Bronchial epithelial cell (primary cell): ENCODE results near the gene CCDC188. TPM values are rescaled to one million over a fixed set of nuclear protein-coding genes. Genes with fewer than 3 reads are reported as not detected.

Source experiments
- DNase-seq: peaks from one replicate; pipeline ENCODE4 v3.0.0-alpha.2; 2010; ENCODE audit warnings: low read depth
- FAIRE-seq: peaks from 2 replicates; lab custom pipeline; 2011; peaks lifted over from hg19 to GRCh38; lab: Jason Lieb, UNC
- H3K27me3 ChIP-seq: 2 replicates; pipeline ENCODE4 v1.5.1; 2011; ENCODE audit warnings: low read length; ENCODE audit not compliant: control insufficient read depth, insufficient read depth
- H3K36me3 ChIP-seq: 2 replicates; pipeline ENCODE4 v1.5.1; 2011; ENCODE audit warnings: low read length; ENCODE audit not compliant: control insufficient read depth, insufficient read depth
- H3K4me3 ChIP-seq: 2 replicates; pipeline ENCODE4 v1.5.1; 2011; ENCODE audit warnings: mild to moderate bottlenecking, low read depth, low read length, control low read depth
- CTCF ChIP-seq: IDR thresholded peaks from 2 replicates; pipeline ENCODE4 v1.5.1; 2011; ENCODE audit warnings: mild to moderate bottlenecking, moderate library complexity, low read length, control low read depth, inconsistent platforms; ENCODE audit not compliant: insufficient read depth, severe bottlenecking
- total RNA-seq: library from RNA; depleted of rRNA; stranded (reverse); fragments of >200 nt; gene quantifications from 2 replicates; pipeline ENCODE4 v1.2.1, GENCODE V29; 2014

CCDC188 gene
- total RNA-seq, 1 donor from 2014 or later = not detected

- Histone ChIP-seq H3K27me3 (no peaks in the 10 kb centered on the region), H3K36me3 (peaks cover 58% of the 10 kb centered on the region), H3K4me3 (no peak overlapping the region)
- FAIRE-seq = no peak
- DNase-seq = no peak
- TF ChIP-seq CTCF = no peak
Observed at GRCh38 chr22:20109411-20110358, 41.2 kb downstream of the CCDC188 start.

- FAIRE-seq (no peak), DNase-seq (no peak)
- Histone ChIP-seq H3K36me3 (peaks cover 55% of the 10 kb centered on the region), H3K4me3 (no peak overlapping the region), H3K27me3 (no peaks in the 10 kb centered on the region)
- TF ChIP-seq CTCF = no peak
Observed at GRCh38 chr22:20108757-20109230, 42.1 kb downstream of the CCDC188 start.

- H3K36me3 ChIP-seq = peaks cover 53% of the 10 kb centered on the region
Observed at GRCh38 chr22:20107951-20108756, 42.7 kb downstream of the CCDC188 start.

GRCh38 chr22:20107471-20107901, 43.4 kb downstream of the CCDC188 start:
- TF ChIP-seq CTCF = no peak
- no peak for FAIRE-seq
- Histone ChIP-seq H3K27me3 (no peaks in the 10 kb centered on the region), H3K4me3 (no peak overlapping the region), H3K36me3 (peaks cover 47% of the 10 kb centered on the region)
- no peak for DNase-seq

More at GRCh38 chr22:20107951-20108756, 42.7 kb downstream of the CCDC188 start:
- FAIRE-seq (no peak), DNase-seq (no peak)
- no peak for TF ChIP-seq CTCF
- no peaks in the 10 kb centered on the region for H3K27me3 ChIP-seq
- no peak overlapping the region for H3K4me3 ChIP-seq

- Histone ChIP-seq H3K4me3 (no peak overlapping the region), H3K27me3 (no peaks in the 10 kb centered on the region), H3K36me3 (peaks cover 50% of the 10 kb centered on the region)
- FAIRE-seq = no peak
- DNase-seq = no peak
- no peak for TF ChIP-seq CTCF
Observed at GRCh38 chr22:20106849-20107237, 44.0 kb downstream of the CCDC188 start.
